SU-DHL-6 (cell line): Measurements from ENCODE around the gene CD247.

Experiments used
- H2AFZ ChIP-seq: fragments of 200-600 bp; sonication (generic); 2 replicates; pipeline ENCODE4 v1.6.1; 2014; ENCODE audit warnings: low read depth, mild to moderate bottlenecking, moderate library complexity, mixed read lengths, antibody characterized with exemption, low read length; ENCODE audit not compliant: severe bottlenecking
- H3F3A ChIP-seq: fragments of 200-600 bp; shearing (Covaris generic); 2 replicates; pipeline ENCODE4 v1.6.0; 2016; ENCODE audit warnings: antibody characterized with exemption, mild to moderate bottlenecking; ENCODE audit not compliant: insufficient read depth
- H3K27ac ChIP-seq: fragments of 200-600 bp; sonication (generic); 2 replicates; pipeline ENCODE4 v1.5.1; 2016; ENCODE audit warnings: low read depth, mild to moderate bottlenecking, low read length, moderate library complexity, mixed read lengths
- H3K27me3 ChIP-seq: fragments of 200-600 bp; sonication (generic), shearing (Covaris generic); 2 replicates; pipeline ENCODE4 v1.6.0; 2014; ENCODE audit warnings: mild to moderate bottlenecking, low read length
- H3K36me3 ChIP-seq: fragments of 200-600 bp; sonication (generic); 2 replicates; pipeline ENCODE4 v1.6.1; 2014; ENCODE audit warnings: mild to moderate bottlenecking, low read length, mixed read lengths
- H3K4me2 ChIP-seq: fragments of 300-600, 200-600 bp; shearing (Covaris generic), sonication (generic); 2 replicates; pipeline ENCODE4 v1.6.0; 2014; ENCODE audit warnings: low read length, low read depth, mild to moderate bottlenecking; ENCODE audit not compliant: poor library complexity, severe bottlenecking
- H3K4me3 ChIP-seq: fragments of 200-600 bp; sonication (generic); 2 replicates; pipeline ENCODE4 v1.5.1; 2014; ENCODE audit warnings: antibody characterized with exemption, low read length, mild to moderate bottlenecking, mixed read lengths; ENCODE audit not compliant: insufficient read depth, poor library complexity, severe bottlenecking
- H3K79me2 ChIP-seq: fragments of 200-600 bp; sonication (generic); 2 replicates; pipeline ENCODE4 v1.6.1; 2014; ENCODE audit warnings: mild to moderate bottlenecking, low read length, moderate library complexity; ENCODE audit not compliant: insufficient read depth
- H3K9ac ChIP-seq: fragments of 200-600 bp; sonication (generic); 2 replicates; pipeline ENCODE4 v1.7.0; 2014; ENCODE audit warnings: mild to moderate bottlenecking, low read length
- H3K9me2 ChIP-seq: fragments of 200-600 bp; sonication (generic); replicated peaks from 2 replicates; pipeline ENCODE4 v1.6.1; 2014; ENCODE audit warnings: low read length; ENCODE audit not compliant: insufficient read depth
- H3K9me3 ChIP-seq: fragments of 200-600 bp; sonication (generic); 2 replicates; pipeline ENCODE4 v1.6.1; 2014; ENCODE audit warnings: low read length, mixed read lengths; ENCODE audit not compliant: insufficient read depth
- H4K20me1 ChIP-seq: fragments of 200-600 bp; sonication (generic); 2 replicates; pipeline ENCODE4 v1.6.1; 2014; ENCODE audit warnings: low read depth, mild to moderate bottlenecking, antibody characterized with exemption, low read length, moderate library complexity, mixed read lengths
- CTCF ChIP-seq: fragments of 200-600 bp; sonication (generic); IDR thresholded peaks from one replicate; pipeline ENCODE4 v1.5.1; 2017; ENCODE audit warnings: antibody characterized with exemption, mild to moderate bottlenecking, low read length, moderate library complexity; ENCODE audit not compliant: insufficient read depth, poor library complexity, severe bottlenecking
- EZH2phosphoT487 ChIP-seq: fragments of 200-600 bp; sonication (generic), shearing (Covaris generic); conservative IDR thresholded peaks from 2 replicates; pipeline ENCODE4 v1.6.1; 2018; ENCODE audit warnings: mild to moderate bottlenecking, antibody characterized with exemption, low read length, moderate library complexity, mixed read lengths

The CD247 gene

GRCh38 chr1:167467752-167468151 lies 50.6 kb downstream of the CD247 start:
- H3K36me3 ChIP-seq: no peaks in the 10 kb centered on the region
- no peaks in the 10 kb centered on the region for H3K9me3 ChIP-seq
- no peak overlapping the region for H3K4me2 ChIP-seq
- no peaks in the 10 kb centered on the region for H4K20me1 ChIP-seq
- no peaks in the 10 kb centered on the region for H3K79me2 ChIP-seq
- H3K27ac ChIP-seq: no peak overlapping the region
- no peak overlapping the region for H3K4me3 ChIP-seq
- no peak overlapping the region for H3K9ac ChIP-seq
- H2AFZ ChIP-seq: no peak overlapping the region
- TF ChIP-seq CTCF: no peak
- no peak for TF ChIP-seq EZH2phosphoT487
- H3K9me2 ChIP-seq: no peaks in the 10 kb centered on the region
- no peaks in the 10 kb centered on the region for H3F3A ChIP-seq
- no peaks in the 10 kb centered on the region for H3K27me3 ChIP-seq

- Histone ChIP-seq H3K36me3 (no peaks in the 10 kb centered on the region), H3K27me3 (no peaks in the 10 kb centered on the region), H4K20me1 (no peaks in the 10 kb centered on the region), H2AFZ (no peak overlapping the region), H3K4me2 (no peak overlapping the region), H3K27ac (no peak overlapping the region), H3K9me3 (no peaks in the 10 kb centered on the region), H3K4me3 (no peak overlapping the region), H3F3A (no peaks in the 10 kb centered on the region), H3K9me2 (no peaks in the 10 kb centered on the region), H3K79me2 (no peaks in the 10 kb centered on the region), H3K9ac (no peak overlapping the region)
- TF ChIP-seq EZH2phosphoT487: no peak
- no peak for TF ChIP-seq CTCF
These were observed 51.1 kb downstream of the CD247 start for GRCh38 chr1:167467126-167467710.

GRCh38 chr1:167465743-167466142 lies 52.6 kb downstream of the CD247 start:
- Histone ChIP-seq H3K36me3 (no peaks in the 10 kb centered on the region), H3K27ac (no peak overlapping the region), H2AFZ (no peak overlapping the region), H3K9me3 (no peaks in the 10 kb centered on the region), H3F3A (no peaks in the 10 kb centered on the region), H3K79me2 (no peaks in the 10 kb centered on the region), H3K9me2 (no peaks in the 10 kb centered on the region), H3K27me3 (no peaks in the 10 kb centered on the region), H3K9ac (no peak overlapping the region), H3K4me2 (no peak overlapping the region), H4K20me1 (no peaks in the 10 kb centered on the region), H3K4me3 (no peak overlapping the region)
- TF ChIP-seq EZH2phosphoT487: no peak
- no peak for TF ChIP-seq CTCF
